SU-DHL-6 (cell line): ENCODE data around the gene TRIP6.

Experiments used
- EZH2phosphoT487 ChIP-seq: fragments of 200-600 bp; sonication (generic), shearing (Covaris generic); conservative IDR thresholded peaks from 2 replicates; pipeline ENCODE4 v1.6.1; 2018; ENCODE audit warnings: mild to moderate bottlenecking, antibody characterized with exemption, low read length, moderate library complexity, mixed read lengths
- TF ChIP-seq, protein P1 (sequence below): fragments of 200-600 bp; sonication (generic); IDR thresholded peaks from one replicate; pipeline ENCODE4 v1.5.1; 2017; ENCODE audit warnings: antibody characterized with exemption, mild to moderate bottlenecking, low read length, moderate library complexity; ENCODE audit not compliant: insufficient read depth, poor library complexity, severe bottlenecking

GRCh38 chr7:100864263-100864845 is 2.8 kb upstream of the TRIP6 start:
- TF ChIP-seq, protein P1, sequence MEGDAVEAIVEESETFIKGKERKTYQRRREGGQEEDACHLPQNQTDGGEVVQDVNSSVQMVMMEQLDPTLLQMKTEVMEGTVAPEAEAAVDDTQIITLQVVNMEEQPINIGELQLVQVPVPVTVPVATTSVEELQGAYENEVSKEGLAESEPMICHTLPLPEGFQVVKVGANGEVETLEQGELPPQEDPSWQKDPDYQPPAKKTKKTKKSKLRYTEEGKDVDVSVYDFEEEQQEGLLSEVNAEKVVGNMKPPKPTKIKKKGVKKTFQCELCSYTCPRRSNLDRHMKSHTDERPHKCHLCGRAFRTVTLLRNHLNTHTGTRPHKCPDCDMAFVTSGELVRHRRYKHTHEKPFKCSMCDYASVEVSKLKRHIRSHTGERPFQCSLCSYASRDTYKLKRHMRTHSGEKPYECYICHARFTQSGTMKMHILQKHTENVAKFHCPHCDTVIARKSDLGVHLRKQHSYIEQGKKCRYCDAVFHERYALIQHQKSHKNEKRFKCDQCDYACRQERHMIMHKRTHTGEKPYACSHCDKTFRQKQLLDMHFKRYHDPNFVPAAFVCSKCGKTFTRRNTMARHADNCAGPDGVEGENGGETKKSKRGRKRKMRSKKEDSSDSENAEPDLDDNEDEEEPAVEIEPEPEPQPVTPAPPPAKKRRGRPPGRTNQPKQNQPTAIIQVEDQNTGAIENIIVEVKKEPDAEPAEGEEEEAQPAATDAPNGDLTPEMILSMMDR, result no peak
- TF ChIP-seq EZH2phosphoT487, result no peak
